ENCODE data around the gene SLC22A14.

GRCh38 chr3:38265604-38266307 is 16.3 kb upstream of the SLC22A14 start, which contains the start of gene SLC22A13:
- TF ChIP-seq, protein P1, sequence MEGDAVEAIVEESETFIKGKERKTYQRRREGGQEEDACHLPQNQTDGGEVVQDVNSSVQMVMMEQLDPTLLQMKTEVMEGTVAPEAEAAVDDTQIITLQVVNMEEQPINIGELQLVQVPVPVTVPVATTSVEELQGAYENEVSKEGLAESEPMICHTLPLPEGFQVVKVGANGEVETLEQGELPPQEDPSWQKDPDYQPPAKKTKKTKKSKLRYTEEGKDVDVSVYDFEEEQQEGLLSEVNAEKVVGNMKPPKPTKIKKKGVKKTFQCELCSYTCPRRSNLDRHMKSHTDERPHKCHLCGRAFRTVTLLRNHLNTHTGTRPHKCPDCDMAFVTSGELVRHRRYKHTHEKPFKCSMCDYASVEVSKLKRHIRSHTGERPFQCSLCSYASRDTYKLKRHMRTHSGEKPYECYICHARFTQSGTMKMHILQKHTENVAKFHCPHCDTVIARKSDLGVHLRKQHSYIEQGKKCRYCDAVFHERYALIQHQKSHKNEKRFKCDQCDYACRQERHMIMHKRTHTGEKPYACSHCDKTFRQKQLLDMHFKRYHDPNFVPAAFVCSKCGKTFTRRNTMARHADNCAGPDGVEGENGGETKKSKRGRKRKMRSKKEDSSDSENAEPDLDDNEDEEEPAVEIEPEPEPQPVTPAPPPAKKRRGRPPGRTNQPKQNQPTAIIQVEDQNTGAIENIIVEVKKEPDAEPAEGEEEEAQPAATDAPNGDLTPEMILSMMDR (IDR thresholded peaks at IDR 0.05 in 4 of 5, conservative IDR thresholded peaks at IDR 0.05 in 1 of 5) = no peak
- no peak for TF ChIP-seq POLR2A (IDR thresholded peaks at IDR 0.05)

All from gastrocnemius medialis (tissue), 4 donors.